Measurements from ENCODE around the gene LAMC3.
"Not testable (repeated sequence)": the region's sequence is repeated elsewhere in the genome, so short reads cannot be mapped to it uniquely, and the experiment has no call there.

LAMC3 gene

DNA sequence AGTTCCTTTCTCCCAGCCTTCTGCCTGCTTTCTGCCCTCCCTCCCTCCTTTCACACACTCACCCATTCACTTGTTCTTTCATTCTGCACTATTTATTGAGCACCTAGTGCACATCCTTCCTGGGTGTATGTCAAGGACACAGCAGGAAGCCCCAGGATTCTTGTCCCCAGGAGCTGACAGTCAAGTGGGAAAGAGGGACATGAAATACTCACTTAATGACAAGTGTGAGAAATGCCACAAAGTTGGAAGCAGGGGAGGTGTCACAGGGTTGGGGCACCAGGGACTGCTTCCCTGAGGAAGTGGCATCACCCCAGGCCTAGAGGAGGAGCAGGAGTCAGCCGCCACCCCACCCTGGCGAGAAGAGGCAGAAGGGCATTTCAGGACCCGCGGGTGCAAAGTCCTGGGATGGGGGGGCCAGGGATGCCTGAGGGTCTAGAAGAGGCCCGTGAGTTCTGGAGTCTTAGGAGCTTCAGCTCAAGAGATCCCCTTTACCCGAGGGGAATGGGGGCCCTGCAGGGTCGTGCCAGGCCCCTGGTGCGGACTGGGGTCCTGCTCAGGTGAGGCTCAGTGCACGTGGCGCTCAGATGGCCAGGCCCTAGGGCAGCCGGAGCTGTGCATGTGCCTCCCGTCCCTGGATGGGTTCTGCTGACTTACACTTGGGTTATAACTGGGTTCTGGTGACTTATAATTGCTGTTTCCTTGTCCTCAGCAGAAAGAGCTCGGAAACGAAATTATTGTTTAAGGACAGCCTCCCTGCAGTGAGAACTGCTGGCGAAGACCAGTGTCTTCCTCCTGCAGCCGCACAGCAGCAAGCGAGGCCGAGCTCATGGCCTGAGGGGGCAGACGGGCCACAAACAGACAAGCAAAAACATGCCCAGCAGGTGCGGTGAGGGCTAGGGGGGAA is 16.9 kb upstream of the LAMC3 start:
- no peak for DNase-seq (ENCODE audit: low read depth)

DNA sequence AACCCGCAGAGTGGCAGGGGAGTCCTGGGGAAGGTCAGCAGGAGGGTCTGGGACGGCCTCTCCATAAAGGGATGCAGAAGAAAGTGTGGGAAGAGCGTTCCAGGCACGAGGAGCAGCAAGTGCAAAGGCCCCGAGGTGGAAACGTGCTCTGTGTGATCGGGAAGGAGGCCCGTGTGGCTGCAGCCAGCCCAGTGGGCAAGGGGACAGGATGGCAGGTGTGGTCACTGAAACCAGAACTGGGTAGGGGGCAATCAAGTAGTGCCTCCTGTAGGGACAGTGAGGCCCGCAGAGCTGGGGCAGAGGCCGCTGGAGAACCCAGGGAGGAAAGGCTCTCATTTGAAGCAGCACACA is 16.3 kb upstream of the LAMC3 start:
- DNase-seq (ENCODE audit: low read depth) = no peak

DNA sequence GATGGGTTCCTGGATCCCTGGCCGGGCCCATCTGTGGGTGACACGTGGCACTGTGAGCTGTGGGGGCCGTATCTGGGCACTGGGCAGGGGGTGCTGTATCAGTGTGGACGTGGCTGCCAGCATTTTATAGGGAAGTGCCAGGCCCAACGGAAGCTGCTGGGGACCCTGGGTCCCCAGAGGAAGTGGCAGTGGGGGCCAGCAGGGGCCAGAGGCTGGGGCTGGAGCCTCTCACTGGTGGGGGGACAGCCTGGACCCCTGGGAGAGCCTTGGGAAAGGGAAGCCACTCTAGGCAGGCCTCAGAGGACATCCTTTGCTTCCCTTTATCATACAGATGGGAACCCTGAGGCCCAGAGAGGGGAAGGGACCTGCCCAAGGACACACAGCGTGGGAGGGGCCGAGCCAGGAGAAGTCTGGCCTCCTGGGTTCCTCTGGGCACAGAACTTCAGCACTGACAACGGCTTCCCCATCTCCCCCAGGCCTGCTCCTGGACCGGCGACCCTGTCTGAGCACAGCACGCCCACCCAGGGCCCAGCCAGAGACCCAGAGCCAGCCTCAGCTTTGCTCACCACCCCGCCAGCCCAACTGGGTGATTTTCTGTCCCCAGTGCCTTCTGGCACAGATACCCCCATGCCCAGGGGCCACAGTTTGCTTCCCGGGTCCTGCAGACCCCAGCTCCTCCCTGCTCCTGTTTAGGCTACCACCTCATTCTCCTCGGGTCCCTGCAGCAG is 15.5 kb upstream of the LAMC3 start:
- DNase-seq (ENCODE audit: low read depth) = no peak

DNA sequence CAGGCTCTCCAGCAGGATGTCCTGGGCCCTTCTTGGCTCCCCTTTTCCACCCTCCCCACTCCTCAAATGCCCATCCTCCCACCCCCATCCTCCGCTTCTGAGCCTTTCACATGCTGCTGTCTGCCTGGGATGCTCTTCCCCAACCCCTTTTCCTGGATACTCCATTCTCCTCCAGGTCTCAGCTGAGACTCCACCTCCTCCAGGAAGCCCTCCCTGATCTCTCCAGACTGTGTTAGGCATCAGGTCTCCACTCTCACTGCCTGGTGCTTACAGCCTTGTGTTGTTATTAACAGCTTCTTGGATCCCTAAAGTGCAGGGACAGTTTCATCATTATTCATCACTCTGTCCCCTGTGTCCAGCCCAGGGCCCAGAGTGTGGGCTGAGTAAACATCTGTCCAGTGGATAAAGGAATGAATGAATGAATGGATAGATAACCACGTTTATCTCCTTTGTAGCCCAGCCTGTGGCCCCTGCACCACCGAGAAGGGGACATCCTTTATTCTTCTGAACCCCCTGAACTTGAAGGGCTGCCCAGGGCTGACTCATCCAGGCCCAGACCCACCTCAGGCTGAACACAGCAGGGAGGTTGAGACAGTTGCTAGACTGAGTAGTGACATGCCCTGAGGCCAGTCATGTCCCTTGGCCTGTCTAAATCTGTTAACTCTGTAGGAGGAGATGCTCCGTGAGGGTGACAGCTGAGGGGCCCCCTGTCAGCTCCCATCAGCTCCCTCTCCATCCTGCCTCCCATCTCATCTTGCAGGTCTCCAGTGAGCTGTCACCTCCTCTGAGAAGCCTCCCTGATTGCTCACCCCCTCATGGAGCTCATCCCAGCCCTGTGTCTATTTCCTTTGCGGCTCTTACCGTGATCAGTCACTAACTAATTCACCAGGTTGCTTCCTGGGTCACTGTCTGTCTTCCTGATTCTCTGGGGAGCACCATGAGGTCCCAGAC is 14.6 kb upstream of the LAMC3 start:
- no peak for DNase-seq (ENCODE audit: low read depth)

DNA sequence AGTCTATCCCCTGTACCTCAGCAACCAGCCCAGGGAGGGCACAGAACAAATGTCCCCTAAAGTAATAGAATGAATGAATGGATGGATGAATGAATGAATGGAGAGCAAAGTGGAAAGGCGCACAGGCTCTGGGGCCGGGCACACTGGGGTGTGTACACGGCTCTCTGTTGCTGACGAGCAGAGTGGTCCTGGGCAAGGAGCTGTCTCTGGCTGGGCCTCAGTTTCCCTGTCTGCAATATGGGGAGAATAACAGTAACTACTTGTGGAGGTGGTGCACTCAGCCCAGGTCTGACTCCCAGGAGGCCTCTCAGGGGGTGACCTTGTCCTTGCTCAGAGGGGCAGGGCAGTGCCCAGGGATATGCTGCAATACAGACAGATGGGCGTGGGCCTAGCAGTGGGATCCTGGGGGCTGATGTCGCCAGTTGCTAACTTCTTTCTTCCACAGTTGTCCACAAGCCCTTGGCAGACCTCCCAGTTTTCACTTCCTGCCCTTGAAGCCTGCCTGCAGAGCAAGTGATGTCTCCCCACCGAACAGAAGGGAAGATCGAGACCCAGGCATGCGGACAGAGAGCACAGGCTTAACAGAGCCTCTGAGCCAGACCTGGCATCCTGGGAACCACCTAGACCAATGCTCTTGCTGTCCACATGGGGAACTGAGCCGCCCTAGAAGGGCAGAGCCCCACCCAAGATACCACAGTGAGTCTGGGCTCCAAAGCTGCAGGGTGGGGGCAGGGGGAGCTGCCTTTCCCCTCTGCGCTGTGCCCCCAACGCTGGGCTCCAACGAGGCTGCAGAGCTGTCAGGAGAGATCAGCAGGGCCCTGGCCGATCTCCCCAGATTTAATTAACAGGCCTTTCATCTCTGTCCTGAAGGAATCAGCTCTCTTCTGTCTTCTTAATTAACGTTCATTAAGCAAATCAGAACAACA is 13.6 kb upstream of the LAMC3 start:
- DNase-seq (ENCODE audit: low read depth) = no peak

- DNase-seq (ENCODE audit: low read depth) = no peak
Observed at GRCh38 chr9:130996205-130996604, 12.8 kb upstream of the LAMC3 start.

DNA sequence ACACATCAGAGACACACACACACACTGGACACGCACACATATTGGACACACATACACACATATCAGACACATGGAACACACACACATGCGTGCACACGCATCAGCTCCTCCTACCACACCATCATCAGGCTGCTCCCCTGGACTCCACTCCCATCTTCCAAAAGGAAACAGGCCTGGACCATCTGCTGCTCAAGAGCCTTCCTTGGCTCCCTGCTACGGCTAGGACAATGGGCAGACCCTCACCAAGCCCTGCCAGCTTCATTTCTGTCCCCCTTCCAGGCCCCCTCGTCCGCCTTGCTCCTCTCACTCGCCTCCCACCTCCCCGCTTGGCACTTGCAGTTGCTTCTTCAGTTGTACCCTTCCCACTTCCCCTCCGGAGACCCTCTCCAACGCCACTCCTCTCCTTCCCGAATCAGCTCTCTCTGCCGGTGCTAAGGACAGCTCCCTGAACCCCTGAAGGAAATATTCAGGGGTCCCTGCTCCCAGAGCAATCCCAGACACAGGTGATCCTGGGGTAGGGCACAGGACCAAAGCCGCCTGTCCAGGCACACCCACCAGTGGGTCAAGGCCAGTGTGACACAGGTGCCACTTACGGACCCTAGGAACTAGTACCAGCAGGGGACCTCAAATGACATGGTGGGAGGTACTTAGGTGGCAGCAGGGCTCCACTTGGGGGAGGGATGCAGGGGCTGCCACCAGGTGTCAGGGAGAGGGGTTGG is 12.1 kb upstream of the LAMC3 start:
- no peak for DNase-seq (ENCODE audit: low read depth)

DNA sequence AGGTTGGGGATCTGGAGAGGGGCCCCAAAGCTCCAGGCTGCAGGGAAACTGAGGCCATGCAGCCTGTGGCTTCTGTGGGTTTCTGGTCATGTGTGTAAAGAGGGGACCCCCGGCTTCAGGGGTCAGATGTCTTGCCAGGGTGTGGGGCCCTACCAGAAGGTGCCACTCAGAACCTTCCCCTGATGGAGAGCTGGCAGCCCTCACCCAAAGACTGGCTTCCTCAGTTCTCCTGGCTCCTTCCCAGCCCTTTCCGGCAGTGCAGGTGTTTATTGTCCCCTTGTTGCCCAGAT is 11.6 kb upstream of the LAMC3 start:
- DNase-seq (ENCODE audit: low read depth) = no peak

GRCh38 chr9:130997925-130998596 is 10.9 kb upstream of the LAMC3 start:
- DNase-seq (ENCODE audit: low read depth) = no peak

DNA sequence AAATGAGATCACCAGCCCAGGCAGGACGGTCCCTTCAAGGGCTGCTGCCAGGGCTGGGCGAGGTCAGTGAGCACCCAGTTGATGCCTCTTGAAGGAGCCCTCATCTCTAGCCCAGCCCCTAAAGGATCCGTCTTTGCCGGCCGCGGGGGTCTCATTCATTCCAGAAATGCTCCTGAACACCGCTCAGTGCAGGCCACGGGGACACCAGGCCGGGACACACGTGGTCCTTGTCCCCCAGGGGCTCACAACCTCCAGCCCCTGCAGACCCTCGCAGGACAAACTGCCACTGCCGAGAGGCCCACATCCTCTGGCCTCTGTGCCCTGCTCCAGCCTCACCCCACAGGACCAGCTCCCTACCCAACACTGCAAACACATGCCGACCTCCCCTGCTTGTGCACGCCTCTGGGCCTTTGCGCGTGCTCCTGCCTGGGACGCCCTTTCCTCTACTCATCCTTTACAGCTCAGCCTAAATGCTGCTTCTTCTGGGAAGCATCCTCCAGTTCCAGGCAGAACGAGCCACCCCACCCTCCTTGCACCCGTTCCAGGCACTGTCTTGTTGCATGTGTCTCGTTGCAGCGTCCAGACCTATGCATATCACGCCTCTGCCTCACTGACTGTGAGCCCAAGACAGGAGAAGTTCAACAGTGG is 10.3 kb upstream of the LAMC3 start:
- DNase-seq (ENCODE audit: low read depth) = no peak

- DNase-seq (ENCODE audit: low read depth) = no peak
Observed at GRCh38 chr9:130999245-130999623, 9.7 kb upstream of the LAMC3 start.

DNA sequence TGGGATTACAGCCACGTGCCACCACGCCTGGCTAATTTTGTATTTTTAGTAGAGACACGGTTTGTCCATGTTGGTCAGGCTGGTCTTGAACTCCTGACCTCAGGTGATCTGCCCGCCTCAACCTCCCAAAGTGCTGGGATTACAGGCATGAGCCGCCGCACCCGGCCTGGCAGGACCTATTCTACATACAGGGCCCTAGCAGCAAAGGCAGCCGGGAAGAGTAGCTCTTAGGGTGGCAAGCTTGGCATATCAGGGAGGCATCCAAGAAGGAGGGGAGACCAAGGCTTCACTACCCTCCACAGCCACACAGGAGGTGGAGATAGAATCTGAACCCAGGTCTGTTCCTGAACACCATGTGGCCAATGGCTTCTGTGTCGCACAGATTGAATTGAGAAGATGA is 8.4 kb upstream of the LAMC3 start:
- not testable (repeated sequence) for DNase-seq (ENCODE audit: low read depth)

GRCh38 chr9:131001021-131001420 is 8.0 kb upstream of the LAMC3 start:
- DNase-seq (ENCODE audit: low read depth) = no peak

DNA sequence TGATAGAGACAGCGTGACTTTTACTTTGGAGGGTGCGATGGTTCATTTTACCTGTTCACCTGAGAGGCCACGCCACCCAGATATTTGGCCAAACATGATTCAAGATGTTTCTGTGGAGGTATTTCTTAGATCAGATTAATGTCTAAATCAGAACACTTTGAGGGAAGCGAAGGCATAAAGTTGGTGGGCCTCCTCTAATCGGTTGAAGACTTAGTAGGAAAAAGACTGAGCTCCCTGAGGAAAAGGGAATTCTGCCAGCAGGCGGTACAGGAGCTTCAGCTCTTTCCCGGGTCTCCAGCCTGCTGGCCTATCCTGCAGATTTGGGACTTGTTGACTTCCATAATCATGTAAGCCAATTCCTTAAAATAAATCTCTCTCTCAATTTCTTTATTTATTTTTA is 7.0 kb upstream of the LAMC3 start:
- DNase-seq (ENCODE audit: low read depth) = no peak

DNA sequence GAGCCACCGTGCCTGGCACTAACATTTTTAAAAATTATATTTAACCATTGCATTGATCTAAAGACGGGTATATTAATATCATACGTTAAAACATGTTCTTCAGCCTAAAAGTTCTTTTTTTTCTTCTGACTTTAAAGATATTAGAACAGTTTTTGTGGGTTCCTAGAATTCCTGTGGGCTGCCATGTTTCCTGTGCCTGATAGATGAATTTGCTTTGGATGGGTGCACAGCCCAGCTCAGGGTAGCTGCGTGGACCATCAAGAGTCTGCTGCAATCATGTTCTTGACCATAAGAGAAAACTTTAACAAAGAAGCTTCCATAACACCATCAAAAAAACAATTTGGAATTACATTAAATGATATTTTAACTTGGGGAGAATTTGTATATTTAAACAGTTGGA is 2.4 kb upstream of the LAMC3 start:
- DNase-seq (ENCODE audit: low read depth) = no peak

DNA sequence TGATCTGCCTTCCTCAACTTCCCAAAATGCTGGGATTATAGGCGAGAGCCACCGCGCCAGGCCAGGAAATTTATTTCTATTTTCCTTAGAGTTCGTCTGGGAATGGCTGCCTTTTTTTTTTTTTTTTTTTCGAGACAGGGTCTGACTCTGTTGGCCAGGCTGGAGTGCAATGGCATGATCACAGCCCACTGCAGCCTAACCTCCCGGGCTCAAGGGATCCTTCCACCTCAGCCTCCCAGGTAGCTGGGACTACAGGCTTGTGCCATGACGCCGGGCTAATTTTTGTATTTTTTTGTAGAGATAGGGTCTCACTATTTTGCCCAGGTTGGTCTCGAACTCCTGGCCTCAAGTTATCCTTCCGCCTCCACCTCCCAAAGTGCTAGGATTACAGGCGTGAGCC is 888 bp upstream of the LAMC3 start:
- DNase-seq (ENCODE audit: low read depth) = no peak

DNA sequence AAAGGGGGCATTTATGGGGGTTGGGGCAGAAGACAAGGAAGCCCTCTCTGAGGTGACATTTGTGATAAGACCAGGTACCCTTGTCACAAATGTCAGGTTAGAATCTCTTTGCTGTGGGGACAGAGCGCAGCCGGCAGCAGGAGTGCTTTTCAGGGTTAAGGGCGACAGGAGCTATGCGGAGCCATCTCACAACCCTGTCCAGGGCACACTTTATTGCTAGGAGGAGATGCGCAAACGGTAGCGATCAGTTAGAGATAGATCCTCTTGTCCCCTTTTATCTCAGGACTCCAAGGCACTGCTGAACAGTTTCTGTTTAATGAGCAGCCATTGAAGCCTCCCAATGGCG is 438 bp upstream of the LAMC3 start:
- DNase-seq (ENCODE audit: low read depth) = no peak

DNA sequence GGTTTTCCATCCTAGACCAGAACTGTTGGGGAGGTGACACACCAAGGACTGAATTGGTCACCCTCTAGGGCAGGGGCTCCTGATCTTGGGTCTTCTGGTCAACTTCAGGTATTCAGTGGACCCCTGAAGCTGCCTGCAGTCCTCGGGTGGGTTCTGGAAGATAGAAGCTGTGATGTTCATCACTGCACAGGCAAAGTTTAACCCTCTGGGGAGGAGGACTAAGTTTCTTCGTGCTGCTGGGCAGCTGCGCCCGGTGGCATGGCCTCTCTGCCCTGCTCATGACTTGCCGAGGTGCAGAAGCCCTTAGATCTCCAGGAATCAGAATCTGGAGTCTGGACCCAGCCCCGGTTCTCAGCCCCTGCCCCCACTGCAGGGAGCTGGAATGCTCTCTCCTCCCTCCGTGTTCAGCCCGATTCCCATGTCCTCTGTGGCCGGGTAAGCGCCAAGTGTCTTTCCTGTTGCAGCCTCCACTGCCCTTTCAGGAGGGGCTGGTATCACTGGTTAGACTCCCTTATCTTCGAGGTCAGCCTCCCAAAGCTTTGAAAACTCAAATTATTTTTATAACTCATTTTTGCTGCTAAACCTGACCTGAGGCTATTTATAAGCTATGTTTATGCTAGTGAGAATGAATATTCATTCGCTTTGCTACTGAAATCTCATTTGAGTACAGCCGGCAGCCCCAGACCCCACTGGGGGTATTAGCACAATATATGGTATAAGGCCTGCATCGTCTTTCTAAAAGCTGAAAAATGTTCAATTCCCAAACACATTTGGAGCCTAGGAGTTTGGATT is 1.7 kb downstream of the LAMC3 start:
- DNase-seq (ENCODE audit: low read depth) = no peak

All from GM04504 (cell line).